ENCODE results near the gene ACR.

DNA sequence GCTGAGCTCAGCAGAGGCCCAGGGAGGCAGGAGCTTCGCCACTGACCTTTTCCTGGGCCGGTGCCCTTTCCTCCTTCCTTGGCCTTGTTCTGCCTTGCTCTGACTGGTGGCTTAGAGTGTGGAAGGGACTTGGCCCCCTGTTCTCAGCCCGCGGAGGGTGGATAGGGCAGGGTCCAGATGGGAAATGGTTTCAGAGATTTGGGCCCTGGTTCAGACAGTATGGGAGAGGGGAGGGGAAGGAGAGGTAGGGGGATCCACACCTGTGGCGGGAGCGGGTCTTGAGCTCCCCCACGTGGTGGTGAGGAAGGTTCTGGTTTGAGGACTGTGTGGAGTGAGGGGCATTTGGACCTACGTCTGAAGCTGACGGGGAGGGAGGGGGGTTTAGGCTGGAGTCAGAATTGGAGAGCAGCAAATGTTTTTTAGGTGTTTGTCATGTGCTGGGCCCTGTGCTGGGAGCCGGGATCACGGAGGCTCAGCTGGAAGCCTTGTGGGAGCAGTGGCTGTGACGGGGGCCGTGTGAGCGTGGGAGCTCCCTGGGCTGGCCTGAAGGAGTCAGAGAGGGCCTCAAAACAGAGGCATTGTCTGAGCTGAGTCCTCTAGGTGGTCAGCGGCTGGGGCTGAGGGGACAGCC, 38.1 kb upstream of the ACR start:
- TF ChIP-seq, protein P1, sequence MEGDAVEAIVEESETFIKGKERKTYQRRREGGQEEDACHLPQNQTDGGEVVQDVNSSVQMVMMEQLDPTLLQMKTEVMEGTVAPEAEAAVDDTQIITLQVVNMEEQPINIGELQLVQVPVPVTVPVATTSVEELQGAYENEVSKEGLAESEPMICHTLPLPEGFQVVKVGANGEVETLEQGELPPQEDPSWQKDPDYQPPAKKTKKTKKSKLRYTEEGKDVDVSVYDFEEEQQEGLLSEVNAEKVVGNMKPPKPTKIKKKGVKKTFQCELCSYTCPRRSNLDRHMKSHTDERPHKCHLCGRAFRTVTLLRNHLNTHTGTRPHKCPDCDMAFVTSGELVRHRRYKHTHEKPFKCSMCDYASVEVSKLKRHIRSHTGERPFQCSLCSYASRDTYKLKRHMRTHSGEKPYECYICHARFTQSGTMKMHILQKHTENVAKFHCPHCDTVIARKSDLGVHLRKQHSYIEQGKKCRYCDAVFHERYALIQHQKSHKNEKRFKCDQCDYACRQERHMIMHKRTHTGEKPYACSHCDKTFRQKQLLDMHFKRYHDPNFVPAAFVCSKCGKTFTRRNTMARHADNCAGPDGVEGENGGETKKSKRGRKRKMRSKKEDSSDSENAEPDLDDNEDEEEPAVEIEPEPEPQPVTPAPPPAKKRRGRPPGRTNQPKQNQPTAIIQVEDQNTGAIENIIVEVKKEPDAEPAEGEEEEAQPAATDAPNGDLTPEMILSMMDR (IDR thresholded peaks at IDR 0.05; ENCODE audit: low read depth, low read length, poor library complexity, severe bottlenecking), result peak; percentile 58
- no peak for TF ChIP-seq EZH2phosphoT487 (IDR thresholded peaks at IDR 0.05; ENCODE audit: borderline replicate concordance, low read length)

All from DOHH2 (cell line).